K562 (cell line): ENCODE measurements around the gene SDHAF4. TPM values are rescaled to one million over a fixed set of nuclear protein-coding genes. Genes with fewer than 3 reads are reported as not detected.

Experiments used
- ATAC-seq: fragments of 200-7000 bp; cut with Tn5 transposase; 3 replicates; pipeline ENCODE4 v1.9.1; 2020; ENCODE audit warnings: moderate library complexity
- BruUV-seq: library from RNA; stranded (reverse); fragments of 400-500 nt; replicated peaks from 2 replicates; lab custom pipeline; 2021; lab: Mats Ljungman, UMichigan
- CTCF ChIA-PET: fragments of 300-600 bp; formaldehyde crosslinking; extraction: SDS; loops from one replicate; lab custom pipeline; 2021; ENCODE audit warnings: low intra/inter-chr PET ratio; lab: Yijun Ruan, JAX
- POLR2A ChIA-PET: fragments of 300-600, 350-650 bp; sonication (Branson Sonifier 250); formaldehyde crosslinking; extraction: SDS; loops from one replicate; lab custom pipeline; 2021; ENCODE audit warnings: antibody characterized with exemption, inconsistent platforms; lab: Yijun Ruan, JAX
- DNase-seq, 4 experiments: peaks; one replicate each; pipeline versions ENCODE4 v3.0.0 to v3.0.0-alpha.2; 2011 to 2018; ENCODE audit warnings: low spot score in 3 of 4, mixed read lengths in 3 of 4; ENCODE audit errors: extremely low read depth in 1 of 4
- FAIRE-seq: peaks from 2 replicates; lab custom pipeline; 2011; peaks lifted over from hg19 to GRCh38; lab: Jason Lieb, UNC
- H2AFZ ChIP-seq: 2 replicates; pipeline ENCODE4 v1.6.0; 2011; ENCODE audit warnings: low read depth, low read length, control low read depth, inconsistent platforms
- H3K27ac ChIP-seq: fragments of 200-600 bp; 3 replicates; pipeline ENCODE4 v1.8.0; 2011; ENCODE audit warnings: low read depth, mild to moderate bottlenecking, control low read depth, inconsistent platforms, low read length, moderate library complexity, mixed read lengths; ENCODE audit errors: extremely low read depth
- H3K27me3 ChIP-seq, 2 experiments: fragments of 300-600 bp in 1 of 2; 2 replicates in 1 of 2; 3 replicates in 1 of 2; pipeline versions ENCODE4 v1.6.0 to v1.8.0; 2011; ENCODE audit warnings: inconsistent platforms in 2 of 2, low read length in 2 of 2, mild to moderate bottlenecking in 1 of 2, mixed read lengths in 1 of 2, moderate library complexity in 1 of 2; ENCODE audit not compliant: control insufficient read depth in 2 of 2, insufficient read depth in 2 of 2
- H3K36me3 ChIP-seq: fragments of 300-600 bp; 3 replicates; pipeline ENCODE4 v1.8.0; 2011; ENCODE audit warnings: mild to moderate bottlenecking, low read length, inconsistent platforms; ENCODE audit not compliant: control insufficient read depth, insufficient read depth
- H3K4me1 ChIP-seq, 2 experiments: fragments of 200-600 bp in 1 of 2; replicated peaks in 1 of 2; 2 replicates in 1 of 2; 3 replicates in 1 of 2; pipeline versions ENCODE4 v1.5.1 to v1.8.0; 2011; ENCODE audit warnings: inconsistent platforms in 2 of 2, low read length in 2 of 2, mild to moderate bottlenecking in 1 of 2, mixed read lengths in 1 of 2, moderate library complexity in 1 of 2; ENCODE audit not compliant: control insufficient read depth in 2 of 2, insufficient read depth in 2 of 2
- H3K4me2 ChIP-seq: 2 replicates; pipeline ENCODE4 v1.6.1; 2011; ENCODE audit warnings: low read length, control low read depth, inconsistent platforms, mixed read lengths; ENCODE audit not compliant: insufficient read depth
- H3K4me3 ChIP-seq: fragments of 200-600 bp; sonication (generic), shearing (Covaris generic); 2 replicates; pipeline ENCODE4 v1.5.1; 2016; ENCODE audit warnings: control low read depth, inconsistent platforms
- H3K79me2 ChIP-seq: fragments of 200-600 bp; 3 replicates; pipeline ENCODE4 v1.8.0; 2011; ENCODE audit warnings: low read length, inconsistent platforms; ENCODE audit not compliant: control insufficient read depth, insufficient read depth
- H3K9ac ChIP-seq, 2 experiments: 2 replicates each; pipeline versions ENCODE4 v1.6.0 to v1.6.1; 2011; ENCODE audit warnings: low read depth in 2 of 2, low read length in 2 of 2, control low read depth in 1 of 2, inconsistent platforms in 1 of 2, mild to moderate bottlenecking in 1 of 2, mixed read lengths in 1 of 2; ENCODE audit not compliant: insufficient read depth in 1 of 2
- H3K9me1 ChIP-seq: one replicate; pipeline ENCODE4 v1.6.0; 2011; ENCODE audit warnings: inconsistent platforms, mild to moderate bottlenecking, low read length, moderate library complexity; ENCODE audit not compliant: control insufficient read depth, insufficient read depth
- H3K9me3 ChIP-seq: replicated peaks from 2 replicates; pipeline ENCODE4 v1.5.1; 2011; ENCODE audit warnings: low read depth, low read length, inconsistent platforms; ENCODE audit not compliant: control insufficient read depth, insufficient read depth
- H4K20me1 ChIP-seq: replicated peaks from 2 replicates; pipeline ENCODE4 v1.6.1; 2011; ENCODE audit warnings: low read length, inconsistent platforms, mixed read lengths; ENCODE audit not compliant: control insufficient read depth, insufficient read depth
- CBFB ChIP-seq: sonication (generic); formaldehyde crosslinking; IDR thresholded peaks from 2 replicates; pipeline ENCODE4 v1.4.0; 2020; ENCODE audit warnings: mild to moderate bottlenecking, missing genetic modification reagents
- FOS ChIP-seq: IDR thresholded peaks from 3 replicates; pipeline ENCODE4 v1.6.1; 2011; ENCODE audit not compliant: insufficient read length; ENCODE audit errors: extremely low read depth
- IFI16 ChIP-seq: fragments of 250-450 bp; sonication (Bioruptor Pico); IDR thresholded peaks from 2 replicates; pipeline ENCODE4 v2.1.2; 2022; ENCODE audit warnings: mild to moderate bottlenecking, inconsistent platforms
- KDM1A ChIP-seq, 2 experiments: fragments of 450-650 bp; IDR thresholded peaks; 2 replicates each; pipeline ENCODE4 v1.6.1; 2016; ENCODE audit warnings: mild to moderate bottlenecking in 2 of 2
- MAFF ChIP-seq: IDR thresholded peaks from 2 replicates; pipeline ENCODE4 v1.6.1; 2012; ENCODE audit warnings: low read length, improper control_type of control experiment
- POLR2AphosphoS2 ChIP-seq: IDR thresholded peaks from 2 replicates; pipeline ENCODE4 v1.6.1; 2012; ENCODE audit warnings: low read length, improper control_type of control experiment
- RBM17 ChIP-seq: fragments of 200-400 bp; formaldehyde crosslinking; IDR thresholded peaks from 2 replicates; pipeline ENCODE4 v1.6.1; 2017; ENCODE audit warnings: low read depth, mild to moderate bottlenecking, low read length, borderline replicate concordance
- TCFL5 ChIP-seq: fragments of 250-450 bp; sonication (Bioruptor Pico); conservative IDR thresholded peaks from 2 replicates; pipeline ENCODE4 v1.6.1; 2021; ENCODE audit warnings: mild to moderate bottlenecking, moderate library complexity, matching md5 sums
- ZBTB1 ChIP-seq: sonication (generic); formaldehyde crosslinking; IDR thresholded peaks from 2 replicates; pipeline ENCODE4 v1.8.1; 2023; ENCODE audit warnings: missing genetic modification reagents, low read depth, mild to moderate bottlenecking, borderline replicate concordance
- WGBS: fragments of 100-300 bp; shearing (Covaris generic); methylation state at CpG from one replicate; pipeline ENCODE4 v1.1.6; 2016; ENCODE audit warnings: low coverage, mixed read lengths; ENCODE audit not compliant: insufficient coverage; ENCODE audit errors: missing lambda C conversion rate; 5-methylcytosine and 5-hydroxymethylcytosine counted together
- in situ Hi-C: fragments of 300-500 bp; cut with MboI; formaldehyde crosslinking; loops from 4 replicates; pipeline ENCODE4 v1.15.0; 2018; ENCODE audit warnings: inconsistent platforms, mixed read lengths
- intact Hi-C: fragments of 100-400 bp; cut with micrococcal nuclease; formaldehyde crosslinking; loops from 2 replicates; pipeline ENCODE4 v1.14.2; 2022
- polyA plus RNA-seq, 8 experiments: library from polyadenylated mRNA; depleted of rRNA in 4 of 8; stranded (reverse) in 5 of 8; unstranded in 3 of 8; fragments of >200 nt; fragmentation: Nextera tagmentation in 2 of 8; fragmentation: Illumina TruSeq in 1 of 8; extraction: Ambion mirVana in 2 of 8; extraction: Trizol in 1 of 8; gene quantifications; 2 replicates each; pipeline versions ENCODE4 v1.2.1 to v1.2.3, GENCODE V29; 2011 to 2014; ENCODE audit warnings: inconsistent platforms in 1 of 8, missing spikeins in 1 of 8
- total RNA-seq, 7 experiments: library from RNA; depleted of rRNA in 6 of 7; stranded (reverse); fragments of >200 nt in 6 of 7; fragmentation: Illumina TruSeq in 2 of 7; extraction: Trizol in 2 of 7; gene quantifications; 2 replicates each; pipeline versions ENCODE4 v1.2.1 to v1.2.3, GENCODE V29; 2011 to 2021; ENCODE audit warnings: low replicate concordance in 1 of 7
- TF ChIP-seq, protein P1 (sequence below): fragments of 450-650 bp; formaldehyde crosslinking; IDR thresholded peaks from 2 replicates; pipeline ENCODE4 v1.4.0; 2020; ENCODE audit warnings: mild to moderate bottlenecking, moderate library complexity
- TF ChIP-seq, protein P2 (sequence below): fragments of 200-400 bp; formaldehyde crosslinking; IDR thresholded peaks from 2 replicates; pipeline ENCODE4 v1.6.1; 2017; ENCODE audit warnings: mild to moderate bottlenecking, low read depth, low read length, moderate library complexity
- TF ChIP-seq, protein P3 (sequence below): fragments of 450-650 bp; IDR thresholded peaks from 2 replicates; pipeline ENCODE4 v1.6.1; 2014; ENCODE audit warnings: low read depth, mild to moderate bottlenecking, moderate library complexity, borderline replicate concordance
- TF ChIP-seq, protein P4 (sequence below): fragments of 150-350 bp; IDR thresholded peaks from 2 replicates; pipeline ENCODE4 v1.6.1; 2014; ENCODE audit warnings: low read depth, mild to moderate bottlenecking, low read length, borderline replicate concordance

SDHAF4 gene
- total and polyA plus RNA-seq, 9 of the 15 experiments (the other 6 are each of a cell fraction or from before 2014, with no cell fraction given), result 3.5 to 12.0 (median 6.2) TPM

DNA sequence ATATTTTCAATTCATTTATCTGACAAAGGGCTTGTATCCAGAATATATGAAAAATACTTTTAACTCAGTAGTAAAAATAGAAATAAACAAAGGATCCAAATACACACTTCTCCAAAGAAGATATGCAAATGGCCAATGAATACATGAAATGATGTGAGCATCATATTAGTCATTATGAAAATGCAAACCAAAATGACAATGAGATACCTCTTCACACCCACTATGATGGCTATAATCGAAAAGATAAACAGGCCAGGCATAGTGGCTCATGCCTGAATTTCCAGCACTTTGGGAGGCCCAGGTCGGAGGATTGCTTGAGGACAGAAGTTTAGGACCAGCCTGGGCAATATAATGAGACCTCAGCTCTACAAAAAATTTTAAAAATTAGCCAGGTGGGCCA is 67.1 kb downstream of the SDHAF4 start:
- H3K9me1 ChIP-seq, result no peaks in the 10 kb centered on the region
- H4K20me1 ChIP-seq, result no peaks in the 10 kb centered on the region
- no peaks in the 10 kb centered on the region for H3K36me3 ChIP-seq
- H3K9ac ChIP-seq, result no peak overlapping the region
- H2AFZ ChIP-seq, result no peak overlapping the region
- ATAC-seq, result no peak
- BruUV-seq, result no TSS peak
- no peak overlapping the region for H3K4me2 ChIP-seq
- ChIA-PET CTCF (no interaction called here), POLR2A (no interaction called here)
- no peak overlapping the region for H3K4me3 ChIP-seq
- no peaks in the 10 kb centered on the region for H3K9me3 ChIP-seq
- no peak for DNase-seq
- no peaks in the 10 kb centered on the region for H3K79me2 ChIP-seq
- intact Hi-C loops, result no loop called here
- H3K27me3 ChIP-seq, result peaks cover 5 to 18% of the 10 kb centered on the region in 2 experiments
- H3K27ac ChIP-seq, result no peak overlapping the region
- H3K4me1 ChIP-seq, result no peaks in the 10 kb centered on the region
- in situ Hi-C loops, result no loop called here
- FAIRE-seq, result no peak
- WGBS, result 0% methylated on average over 2 of the region's 2 CpGs
- TF ChIP-seq TCFL5 (CRISPR knock-in tag) (no peak), ZBTB1 (CRISPR knock-in tag) (no peak), KDM1A (IDR thresholded peaks at IDR 0.05) (no peak), POLR2AphosphoS2 (no peak), MAFF (no peak), RBM17 (no peak), CBFB (no peak), IFI16 (CRISPR knock-in tag) (no peak), FOS (no peak)
- TF ChIP-seq, protein P1, sequence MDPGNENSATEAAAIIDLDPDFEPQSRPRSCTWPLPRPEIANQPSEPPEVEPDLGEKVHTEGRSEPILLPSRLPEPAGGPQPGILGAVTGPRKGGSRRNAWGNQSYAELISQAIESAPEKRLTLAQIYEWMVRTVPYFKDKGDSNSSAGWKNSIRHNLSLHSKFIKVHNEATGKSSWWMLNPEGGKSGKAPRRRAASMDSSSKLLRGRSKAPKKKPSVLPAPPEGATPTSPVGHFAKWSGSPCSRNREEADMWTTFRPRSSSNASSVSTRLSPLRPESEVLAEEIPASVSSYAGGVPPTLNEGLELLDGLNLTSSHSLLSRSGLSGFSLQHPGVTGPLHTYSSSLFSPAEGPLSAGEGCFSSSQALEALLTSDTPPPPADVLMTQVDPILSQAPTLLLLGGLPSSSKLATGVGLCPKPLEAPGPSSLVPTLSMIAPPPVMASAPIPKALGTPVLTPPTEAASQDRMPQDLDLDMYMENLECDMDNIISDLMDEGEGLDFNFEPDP (CRISPR knock-in tag), result no peak
- TF ChIP-seq, protein P2, sequence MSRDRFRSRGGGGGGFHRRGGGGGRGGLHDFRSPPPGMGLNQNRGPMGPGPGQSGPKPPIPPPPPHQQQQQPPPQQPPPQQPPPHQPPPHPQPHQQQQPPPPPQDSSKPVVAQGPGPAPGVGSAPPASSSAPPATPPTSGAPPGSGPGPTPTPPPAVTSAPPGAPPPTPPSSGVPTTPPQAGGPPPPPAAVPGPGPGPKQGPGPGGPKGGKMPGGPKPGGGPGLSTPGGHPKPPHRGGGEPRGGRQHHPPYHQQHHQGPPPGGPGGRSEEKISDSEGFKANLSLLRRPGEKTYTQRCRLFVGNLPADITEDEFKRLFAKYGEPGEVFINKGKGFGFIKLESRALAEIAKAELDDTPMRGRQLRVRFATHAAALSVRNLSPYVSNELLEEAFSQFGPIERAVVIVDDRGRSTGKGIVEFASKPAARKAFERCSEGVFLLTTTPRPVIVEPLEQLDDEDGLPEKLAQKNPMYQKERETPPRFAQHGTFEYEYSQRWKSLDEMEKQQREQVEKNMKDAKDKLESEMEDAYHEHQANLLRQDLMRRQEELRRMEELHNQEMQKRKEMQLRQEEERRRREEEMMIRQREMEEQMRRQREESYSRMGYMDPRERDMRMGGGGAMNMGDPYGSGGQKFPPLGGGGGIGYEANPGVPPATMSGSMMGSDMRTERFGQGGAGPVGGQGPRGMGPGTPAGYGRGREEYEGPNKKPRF, result no peak
- TF ChIP-seq, protein P3, sequence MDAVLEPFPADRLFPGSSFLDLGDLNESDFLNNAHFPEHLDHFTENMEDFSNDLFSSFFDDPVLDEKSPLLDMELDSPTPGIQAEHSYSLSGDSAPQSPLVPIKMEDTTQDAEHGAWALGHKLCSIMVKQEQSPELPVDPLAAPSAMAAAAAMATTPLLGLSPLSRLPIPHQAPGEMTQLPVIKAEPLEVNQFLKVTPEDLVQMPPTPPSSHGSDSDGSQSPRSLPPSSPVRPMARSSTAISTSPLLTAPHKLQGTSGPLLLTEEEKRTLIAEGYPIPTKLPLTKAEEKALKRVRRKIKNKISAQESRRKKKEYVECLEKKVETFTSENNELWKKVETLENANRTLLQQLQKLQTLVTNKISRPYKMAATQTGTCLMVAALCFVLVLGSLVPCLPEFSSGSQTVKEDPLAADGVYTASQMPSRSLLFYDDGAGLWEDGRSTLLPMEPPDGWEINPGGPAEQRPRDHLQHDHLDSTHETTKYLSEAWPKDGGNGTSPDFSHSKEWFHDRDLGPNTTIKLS, result no peak
- TF ChIP-seq, protein P4, sequence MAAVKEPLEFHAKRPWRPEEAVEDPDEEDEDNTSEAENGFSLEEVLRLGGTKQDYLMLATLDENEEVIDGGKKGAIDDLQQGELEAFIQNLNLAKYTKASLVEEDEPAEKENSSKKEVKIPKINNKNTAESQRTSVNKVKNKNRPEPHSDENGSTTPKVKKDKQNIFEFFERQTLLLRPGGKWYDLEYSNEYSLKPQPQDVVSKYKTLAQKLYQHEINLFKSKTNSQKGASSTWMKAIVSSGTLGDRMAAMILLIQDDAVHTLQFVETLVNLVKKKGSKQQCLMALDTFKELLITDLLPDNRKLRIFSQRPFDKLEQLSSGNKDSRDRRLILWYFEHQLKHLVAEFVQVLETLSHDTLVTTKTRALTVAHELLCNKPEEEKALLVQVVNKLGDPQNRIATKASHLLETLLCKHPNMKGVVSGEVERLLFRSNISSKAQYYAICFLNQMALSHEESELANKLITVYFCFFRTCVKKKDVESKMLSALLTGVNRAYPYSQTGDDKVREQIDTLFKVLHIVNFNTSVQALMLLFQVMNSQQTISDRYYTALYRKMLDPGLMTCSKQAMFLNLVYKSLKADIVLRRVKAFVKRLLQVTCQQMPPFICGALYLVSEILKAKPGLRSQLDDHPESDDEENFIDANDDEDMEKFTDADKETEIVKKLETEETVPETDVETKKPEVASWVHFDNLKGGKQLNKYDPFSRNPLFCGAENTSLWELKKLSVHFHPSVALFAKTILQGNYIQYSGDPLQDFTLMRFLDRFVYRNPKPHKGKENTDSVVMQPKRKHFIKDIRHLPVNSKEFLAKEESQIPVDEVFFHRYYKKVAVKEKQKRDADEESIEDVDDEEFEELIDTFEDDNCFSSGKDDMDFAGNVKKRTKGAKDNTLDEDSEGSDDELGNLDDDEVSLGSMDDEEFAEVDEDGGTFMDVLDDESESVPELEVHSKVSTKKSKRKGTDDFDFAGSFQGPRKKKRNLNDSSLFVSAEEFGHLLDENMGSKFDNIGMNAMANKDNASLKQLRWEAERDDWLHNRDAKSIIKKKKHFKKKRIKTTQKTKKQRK, result no peak
